ENCODE results near the gene ADAMTS8.
A peak's percentile ranks its signal among the peaks of the same experiment; 100 is the strongest.

Gene ADAMTS8

DNA sequence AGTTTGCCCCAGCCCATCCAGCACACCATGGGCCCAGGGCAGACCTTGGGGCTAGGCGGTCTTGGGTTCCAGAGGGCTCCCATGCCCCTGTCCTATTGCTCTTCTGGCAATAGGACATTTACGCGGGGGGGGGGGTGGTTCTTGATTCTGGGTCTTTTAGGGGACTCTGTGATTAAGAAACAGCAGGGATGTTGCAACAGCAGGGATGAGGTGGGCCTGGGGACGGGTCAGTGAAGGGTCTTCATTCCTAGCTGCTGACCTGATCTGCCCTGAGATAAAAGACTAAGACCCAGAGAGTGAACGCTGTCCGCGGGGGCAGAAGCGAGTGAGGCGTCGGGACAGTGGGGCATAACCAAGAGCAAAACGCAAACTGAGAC is 19.6 kb upstream of the ADAMTS8 start:
- Mint-ChIP-seq H3K9me3 (no peaks in the 10 kb centered on the region), H3K4me1 (peaks cover 40% of the 10 kb centered on the region), H3K4me3 (peak overlapping the region; percentile 86), H3K27ac (no peak overlapping the region), H3K27me3 (ENCODE audit: low read depth, poor library complexity) (peaks cover 48% of the 10 kb centered on the region), H3K36me3 (ENCODE audit: low read depth) (no peaks in the 10 kb centered on the region)
- DNase-seq: no peak
- TF ChIP-seq CTCF (IDR thresholded peaks at IDR 0.05): no peak

DNA sequence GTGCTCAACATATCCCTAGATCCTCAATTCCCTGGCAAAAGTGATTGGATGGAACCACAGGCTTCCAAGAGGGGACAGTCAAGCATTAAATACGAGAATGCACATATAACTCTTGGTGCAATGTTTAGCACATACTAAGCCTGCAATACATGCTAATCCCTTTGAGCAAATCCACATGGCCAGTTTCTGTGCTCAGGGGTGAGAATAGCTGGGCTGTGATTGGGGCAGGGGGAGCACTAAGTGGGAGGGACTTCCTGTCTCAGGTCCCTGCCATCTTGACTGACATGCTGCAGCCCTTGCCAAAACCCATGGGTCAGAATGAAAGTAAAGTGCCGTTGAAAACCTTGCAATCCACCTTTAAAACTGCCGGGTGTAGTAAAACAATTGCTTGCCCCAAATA is 17.4 kb upstream of the ADAMTS8 start:
- Mint-ChIP-seq H3K9me3 (peaks cover 11% of the 10 kb centered on the region), H3K36me3 (ENCODE audit: low read depth) (no peaks in the 10 kb centered on the region), H3K4me1 (peaks cover 22% of the 10 kb centered on the region), H3K4me3 (no peak overlapping the region), H3K27ac (no peak overlapping the region), H3K27me3 (ENCODE audit: low read depth, poor library complexity) (peaks cover 43% of the 10 kb centered on the region)
- TF ChIP-seq CTCF (IDR thresholded peaks at IDR 0.05): no peak
- DNase-seq: no peak

GRCh38 chr11:130442737-130443136 is 14.3 kb upstream of the ADAMTS8 start:
- Mint-ChIP-seq H3K4me1 (peaks cover under 1% of the 10 kb centered on the region), H3K9me3 (peaks cover 26% of the 10 kb centered on the region), H3K4me3 (no peak overlapping the region), H3K27ac (no peak overlapping the region), H3K36me3 (ENCODE audit: low read depth) (no peaks in the 10 kb centered on the region), H3K27me3 (ENCODE audit: low read depth, poor library complexity) (peaks cover 26% of the 10 kb centered on the region)
- TF ChIP-seq CTCF (IDR thresholded peaks at IDR 0.05): no peak
- DNase-seq: no peak

DNA sequence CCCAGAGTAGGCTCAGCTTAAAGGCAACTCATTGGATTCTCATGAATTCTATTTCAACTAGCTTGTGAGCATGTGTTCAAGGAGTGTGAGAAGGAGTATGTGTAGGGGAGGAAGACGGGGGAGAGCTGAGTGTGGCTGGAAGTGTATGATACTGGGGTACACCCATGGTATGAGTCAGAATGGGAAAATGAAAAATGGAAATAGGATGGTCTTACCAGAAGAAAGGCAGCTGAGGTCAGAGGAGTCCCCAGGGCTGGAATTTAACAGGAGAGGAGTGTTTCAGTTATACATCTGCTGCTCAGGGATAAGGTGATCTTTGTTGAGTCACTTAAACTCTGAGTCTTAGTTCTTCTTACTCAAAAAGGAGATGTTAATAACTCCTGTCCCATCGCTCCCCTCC is 13.3 kb upstream of the ADAMTS8 start:
- DNase-seq: no peak
- TF ChIP-seq CTCF (IDR thresholded peaks at IDR 0.05): no peak
- Mint-ChIP-seq H3K4me3 (no peak overlapping the region), H3K36me3 (ENCODE audit: low read depth) (no peaks in the 10 kb centered on the region), H3K4me1 (no peaks in the 10 kb centered on the region), H3K9me3 (peaks cover 26% of the 10 kb centered on the region), H3K27me3 (ENCODE audit: low read depth, poor library complexity) (peaks cover 28% of the 10 kb centered on the region), H3K27ac (no peak overlapping the region)

DNA sequence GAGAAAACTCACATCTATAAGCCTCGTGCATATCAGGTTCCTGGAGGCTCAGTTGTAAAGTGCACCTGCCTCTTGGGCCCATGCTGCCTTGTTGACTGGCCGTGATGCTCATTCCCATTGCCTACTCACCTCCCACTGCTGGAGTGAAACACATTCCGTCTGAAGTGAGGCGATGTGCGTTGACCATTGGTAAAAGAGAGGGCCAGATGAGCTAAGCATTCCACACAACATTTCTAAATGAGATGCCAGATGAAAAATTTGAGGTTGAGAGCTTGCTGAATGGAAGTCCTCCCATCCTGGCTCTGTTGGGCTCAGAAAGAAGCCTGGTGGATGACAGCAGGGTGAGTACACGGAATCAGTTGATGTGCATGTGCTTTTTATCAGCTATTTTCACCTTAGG is 11.5 kb upstream of the ADAMTS8 start:
- H3K36me3 Mint-ChIP-seq (ENCODE audit: low read depth): no peaks in the 10 kb centered on the region

More for the DNA sequence above, 11.5 kb upstream of the ADAMTS8 start:
- Mint-ChIP-seq H3K9me3 (peaks cover 26% of the 10 kb centered on the region), H3K4me1 (no peaks in the 10 kb centered on the region), H3K4me3 (no peak overlapping the region), H3K27ac (no peak overlapping the region), H3K27me3 (ENCODE audit: low read depth, poor library complexity) (peaks cover 24% of the 10 kb centered on the region)
- DNase-seq: no peak
- TF ChIP-seq CTCF (IDR thresholded peaks at IDR 0.05): no peak

All from nephron progenitor cell (in vitro differentiated cells).